ENCODE results near the gene ENOX1.

DNA sequence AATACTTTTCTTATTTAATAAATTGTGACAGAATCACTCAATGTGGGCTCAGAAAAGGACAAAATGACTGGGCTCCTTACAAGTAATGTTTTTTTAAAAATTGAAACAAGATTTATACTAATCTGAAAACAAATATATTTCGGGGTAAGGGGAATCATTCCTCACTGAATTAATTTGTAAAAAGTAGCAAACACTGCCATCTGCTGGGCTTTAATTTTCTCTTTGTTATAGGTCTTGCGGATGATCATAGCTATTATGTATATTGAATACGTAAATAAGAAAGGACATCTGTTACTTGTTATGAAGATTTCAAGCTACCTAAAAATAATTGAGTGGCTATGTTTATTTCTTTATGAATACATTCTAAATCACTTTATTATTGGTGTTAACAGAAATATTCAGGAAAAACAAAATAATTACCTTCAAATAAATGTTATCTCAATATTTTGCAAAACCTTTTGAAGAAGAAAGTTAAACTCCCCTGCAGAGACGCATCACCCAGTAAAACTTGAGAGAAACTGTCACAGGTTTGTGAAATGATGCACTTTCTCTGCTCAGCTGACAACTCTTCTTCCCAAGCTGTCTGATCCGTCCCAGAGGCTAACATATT is 17.8 kb upstream of the ENOX1 start:
- TF ChIP-seq EZH2 (IDR thresholded peaks at IDR 0.05) (no peak), POLR2AphosphoS5 (IDR thresholded peaks at IDR 0.05; ENCODE audit: borderline replicate concordance, low read depth, low read length) (no peak)

All from SK-N-MC (cell line).